Loucy (cell line): ENCODE measurements around the gene PCDHGC3.

Source experiments
- EZH2phosphoT487 ChIP-seq: fragments of 200-600 bp; IDR thresholded peaks from 2 replicates; pipeline ENCODE4 v1.6.1; 2018; ENCODE audit warnings: antibody characterized with exemption, mild to moderate bottlenecking, moderate library complexity, borderline replicate concordance
- TF ChIP-seq, protein P1 (sequence below): fragments of 200-600 bp; sonication (generic); conservative IDR thresholded peaks from 2 replicates; pipeline ENCODE4 v1.5.1; 2014; ENCODE audit warnings: mild to moderate bottlenecking, antibody characterized with exemption, low read length

DNA sequence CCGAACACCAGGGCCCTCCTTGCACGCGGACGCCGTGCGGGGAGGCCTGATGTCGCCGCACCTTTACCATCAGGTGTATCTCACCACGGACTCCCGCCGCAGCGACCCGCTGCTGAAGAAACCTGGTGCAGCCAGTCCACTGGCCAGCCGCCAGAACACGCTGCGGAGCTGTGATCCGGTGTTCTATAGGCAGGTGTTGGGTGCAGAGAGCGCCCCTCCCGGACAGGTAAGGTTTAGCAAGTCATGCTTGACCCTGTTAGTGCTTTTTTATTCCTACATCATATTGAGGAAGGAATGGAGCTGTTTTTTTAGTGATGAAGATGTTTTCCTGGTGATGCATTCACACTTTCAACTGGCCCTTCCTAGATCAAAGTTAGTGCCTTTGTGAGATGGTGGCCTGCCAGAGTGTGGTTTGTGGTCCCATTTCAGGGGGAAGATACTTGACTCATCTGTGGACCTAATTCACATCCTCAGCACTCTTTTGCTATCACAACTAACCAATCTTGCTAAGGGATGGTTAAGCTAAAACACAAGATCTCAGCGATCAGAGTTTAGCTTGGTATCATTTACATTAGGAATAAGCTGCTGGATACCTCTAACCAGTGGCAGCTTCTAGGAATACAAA lies 2.7 kb downstream of the PCDHGC3 start:
- TF ChIP-seq, protein P1, sequence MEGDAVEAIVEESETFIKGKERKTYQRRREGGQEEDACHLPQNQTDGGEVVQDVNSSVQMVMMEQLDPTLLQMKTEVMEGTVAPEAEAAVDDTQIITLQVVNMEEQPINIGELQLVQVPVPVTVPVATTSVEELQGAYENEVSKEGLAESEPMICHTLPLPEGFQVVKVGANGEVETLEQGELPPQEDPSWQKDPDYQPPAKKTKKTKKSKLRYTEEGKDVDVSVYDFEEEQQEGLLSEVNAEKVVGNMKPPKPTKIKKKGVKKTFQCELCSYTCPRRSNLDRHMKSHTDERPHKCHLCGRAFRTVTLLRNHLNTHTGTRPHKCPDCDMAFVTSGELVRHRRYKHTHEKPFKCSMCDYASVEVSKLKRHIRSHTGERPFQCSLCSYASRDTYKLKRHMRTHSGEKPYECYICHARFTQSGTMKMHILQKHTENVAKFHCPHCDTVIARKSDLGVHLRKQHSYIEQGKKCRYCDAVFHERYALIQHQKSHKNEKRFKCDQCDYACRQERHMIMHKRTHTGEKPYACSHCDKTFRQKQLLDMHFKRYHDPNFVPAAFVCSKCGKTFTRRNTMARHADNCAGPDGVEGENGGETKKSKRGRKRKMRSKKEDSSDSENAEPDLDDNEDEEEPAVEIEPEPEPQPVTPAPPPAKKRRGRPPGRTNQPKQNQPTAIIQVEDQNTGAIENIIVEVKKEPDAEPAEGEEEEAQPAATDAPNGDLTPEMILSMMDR = no peak
- TF ChIP-seq EZH2phosphoT487 = no peak
